NK-92 (cell line): ENCODE data around the gene SLC38A3.
A peak's percentile ranks its signal among the peaks of the same experiment; 100 is the strongest.

Experiments
- DNase-seq: peaks from one replicate; lab custom pipeline; 2025; ENCODE audit not compliant: unreplicated experiment; lab: John Stamatoyannopoulos, UW

Gene SLC38A3

DNA sequence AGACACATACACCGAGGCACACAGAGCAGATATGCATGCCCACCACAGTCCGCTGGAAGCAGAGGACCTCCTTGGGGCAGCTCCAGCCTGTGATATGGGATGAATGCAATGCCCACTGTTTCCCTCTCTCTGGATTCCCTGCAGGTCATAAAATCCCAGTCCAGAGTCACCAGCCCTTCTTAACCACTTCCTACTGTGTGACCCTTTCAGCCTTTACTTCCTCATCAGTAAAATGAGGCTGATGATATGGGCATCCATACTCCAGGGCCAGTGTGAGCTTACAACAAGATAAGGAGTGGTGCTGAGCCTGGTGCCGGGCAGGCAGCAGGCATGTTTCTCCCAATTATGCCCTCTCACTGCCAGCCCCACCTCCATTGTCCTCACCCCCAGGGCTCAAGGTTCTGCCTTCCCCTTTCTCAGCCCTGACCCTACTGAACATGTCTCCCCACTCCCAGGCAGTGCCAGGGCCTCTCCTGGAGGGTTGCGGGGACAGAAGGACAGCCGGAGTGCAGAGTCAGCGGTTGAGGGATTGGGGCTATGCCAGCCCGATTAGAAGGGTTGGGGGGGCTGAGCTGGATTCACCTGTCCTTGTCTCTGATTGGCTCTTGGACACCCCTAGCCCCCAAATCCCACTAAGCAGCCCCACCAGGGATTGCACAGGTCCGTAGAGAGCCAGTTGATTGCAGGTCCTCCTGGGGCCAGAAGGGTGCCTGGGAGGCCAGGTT, 14.0 kb upstream of the SLC38A3 start, which contains the start of gene GNAT1:
Gene GNAT1, plus strand, starts transcription at position 675 of the 725 bp plus-strand sequence. CDS start 116 bp downstream, outside the sequence.
- DNase-seq = no peak

DNA sequence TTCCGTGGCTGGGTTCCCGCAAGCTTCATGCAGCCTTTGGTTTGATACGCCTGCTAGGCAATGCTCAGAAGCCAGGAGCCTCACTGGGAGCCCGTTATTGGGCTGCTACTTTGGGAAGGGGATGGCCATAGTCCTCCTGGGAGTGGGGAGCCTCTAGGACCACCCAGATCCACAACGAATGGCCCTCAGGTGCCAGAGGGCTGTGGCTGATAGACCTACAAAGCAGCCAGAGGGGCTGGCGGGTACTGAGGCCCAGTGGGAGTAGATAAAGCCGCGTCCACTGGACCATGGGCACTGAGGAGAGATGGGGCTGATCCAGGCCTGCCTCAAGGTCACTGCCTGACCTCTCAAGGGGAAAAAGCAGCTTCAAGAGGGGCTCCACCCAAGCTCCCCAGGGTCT, 12.9 kb upstream of the SLC38A3 start:
- no peak for DNase-seq

DNA sequence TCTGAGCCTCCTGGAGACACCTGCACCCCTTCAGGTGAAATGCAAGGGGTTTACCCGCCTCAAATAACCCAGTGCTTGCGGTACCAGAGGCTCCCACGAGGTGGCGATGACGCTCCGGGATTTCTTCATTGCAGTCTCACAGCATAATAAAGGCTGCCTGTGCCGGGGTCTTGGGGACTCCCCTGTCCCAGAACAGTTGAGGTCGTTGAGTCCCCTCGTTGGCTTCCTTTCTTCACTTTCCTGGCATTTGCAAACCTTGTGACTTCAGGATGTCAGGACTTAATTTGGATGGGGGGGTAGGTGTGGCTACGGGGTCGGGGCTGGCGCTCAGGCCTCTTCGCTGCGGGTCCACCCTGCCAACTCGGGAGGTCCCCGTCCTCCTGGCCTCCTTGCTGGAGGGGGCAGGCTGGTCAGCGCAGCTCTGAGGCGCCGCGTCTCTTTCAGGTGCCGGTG, 12.4 kb upstream of the SLC38A3 start:
- DNase-seq = no peak

DNA sequence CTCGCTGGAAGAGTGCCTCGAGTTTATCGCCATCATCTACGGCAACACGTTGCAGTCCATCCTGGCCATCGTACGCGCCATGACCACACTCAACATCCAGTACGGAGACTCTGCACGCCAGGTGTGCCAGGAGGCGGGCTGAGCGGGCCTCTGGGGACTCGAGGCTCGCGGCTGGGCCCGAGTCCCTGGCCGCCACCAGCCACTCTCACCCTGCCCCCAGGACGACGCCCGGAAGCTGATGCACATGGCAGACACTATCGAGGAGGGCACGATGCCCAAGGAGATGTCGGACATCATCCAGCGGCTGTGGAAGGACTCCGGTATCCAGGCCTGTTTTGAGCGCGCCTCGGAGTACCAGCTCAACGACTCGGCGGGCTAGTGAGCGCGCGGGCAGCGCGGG, 11.8 kb upstream of the SLC38A3 start:
- no peak for DNase-seq

DNA sequence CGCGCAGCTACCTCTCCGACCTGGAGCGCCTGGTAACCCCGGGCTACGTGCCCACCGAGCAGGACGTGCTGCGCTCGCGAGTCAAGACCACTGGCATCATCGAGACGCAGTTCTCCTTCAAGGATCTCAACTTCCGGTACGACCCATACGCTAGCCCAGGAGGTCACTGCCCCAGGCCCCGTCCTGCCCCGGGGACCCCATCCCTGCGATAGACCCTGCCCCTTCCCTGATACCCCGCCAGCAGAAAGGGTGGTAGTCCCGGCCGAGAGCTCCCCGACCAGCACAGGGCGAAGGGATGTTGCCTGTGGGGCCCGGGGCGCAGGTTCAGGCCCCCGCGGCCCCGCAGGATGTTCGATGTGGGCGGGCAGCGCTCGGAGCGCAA, 11.3 kb upstream of the SLC38A3 start:
- no peak for DNase-seq

DNA sequence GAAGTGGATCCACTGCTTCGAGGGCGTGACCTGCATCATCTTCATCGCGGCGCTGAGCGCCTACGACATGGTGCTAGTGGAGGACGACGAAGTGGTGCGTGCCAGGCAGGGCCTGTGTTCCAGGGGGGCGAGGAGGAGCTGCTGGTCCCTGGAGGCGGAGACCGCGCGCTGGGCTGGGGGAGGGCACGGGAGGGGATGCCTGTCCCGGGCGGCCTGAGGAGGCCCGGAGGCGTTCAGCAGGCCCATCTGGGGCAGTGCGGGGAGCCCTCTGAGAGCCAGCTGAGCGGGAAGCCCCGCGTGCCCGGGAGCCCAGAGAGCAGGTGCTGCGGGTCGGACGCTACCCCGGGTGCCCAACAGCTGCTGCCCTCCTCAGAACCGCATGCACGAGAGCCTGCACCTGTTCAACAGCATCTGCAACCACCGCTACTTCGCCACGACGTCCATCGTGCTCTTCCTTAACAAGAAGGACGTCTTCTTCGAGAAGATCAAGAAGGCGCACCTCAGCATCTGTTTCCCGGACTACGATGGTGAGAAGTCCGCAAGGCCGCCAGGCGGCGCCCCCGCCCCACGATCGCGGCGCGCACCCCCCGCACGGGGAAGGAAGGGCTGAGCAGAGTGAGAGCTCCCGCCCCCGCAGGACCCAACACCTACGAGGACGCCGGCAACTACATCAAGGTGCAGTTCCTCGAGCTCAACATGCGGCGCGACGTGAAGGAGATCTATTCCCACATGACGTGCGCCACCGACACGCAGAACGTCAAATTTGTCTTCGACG, 10.8 kb upstream of the SLC38A3 start:
- DNase-seq = peak; percentile 21

DNA sequence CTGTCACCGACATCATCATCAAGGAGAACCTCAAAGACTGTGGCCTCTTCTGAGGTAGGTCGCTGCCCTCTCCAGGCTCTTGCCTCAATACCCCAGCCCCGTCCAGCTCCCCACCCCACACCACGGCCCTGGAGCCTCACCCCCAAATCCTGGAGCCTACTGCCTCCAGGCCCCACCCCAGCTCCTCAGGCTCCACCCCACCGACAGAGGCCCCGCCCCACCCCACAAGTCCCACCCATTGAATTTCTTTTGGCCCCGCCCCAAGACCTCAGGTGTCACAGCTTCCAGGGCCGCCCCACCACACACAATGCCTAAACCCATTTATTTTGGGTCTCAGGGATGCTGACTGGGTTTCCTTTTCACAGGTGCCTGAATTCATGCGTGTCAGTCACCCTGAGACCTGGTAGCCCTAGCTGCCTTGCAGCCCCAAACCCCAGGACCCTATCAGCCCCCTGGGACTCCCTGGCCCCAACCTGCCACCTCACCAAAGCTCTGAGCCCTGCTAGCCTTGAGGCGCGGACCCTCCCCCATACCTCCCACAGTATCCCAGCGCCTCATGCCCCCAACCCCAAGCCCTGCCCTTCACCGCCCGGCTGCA, 10.1 kb upstream of the SLC38A3 start:
- DNase-seq = no peak

DNA sequence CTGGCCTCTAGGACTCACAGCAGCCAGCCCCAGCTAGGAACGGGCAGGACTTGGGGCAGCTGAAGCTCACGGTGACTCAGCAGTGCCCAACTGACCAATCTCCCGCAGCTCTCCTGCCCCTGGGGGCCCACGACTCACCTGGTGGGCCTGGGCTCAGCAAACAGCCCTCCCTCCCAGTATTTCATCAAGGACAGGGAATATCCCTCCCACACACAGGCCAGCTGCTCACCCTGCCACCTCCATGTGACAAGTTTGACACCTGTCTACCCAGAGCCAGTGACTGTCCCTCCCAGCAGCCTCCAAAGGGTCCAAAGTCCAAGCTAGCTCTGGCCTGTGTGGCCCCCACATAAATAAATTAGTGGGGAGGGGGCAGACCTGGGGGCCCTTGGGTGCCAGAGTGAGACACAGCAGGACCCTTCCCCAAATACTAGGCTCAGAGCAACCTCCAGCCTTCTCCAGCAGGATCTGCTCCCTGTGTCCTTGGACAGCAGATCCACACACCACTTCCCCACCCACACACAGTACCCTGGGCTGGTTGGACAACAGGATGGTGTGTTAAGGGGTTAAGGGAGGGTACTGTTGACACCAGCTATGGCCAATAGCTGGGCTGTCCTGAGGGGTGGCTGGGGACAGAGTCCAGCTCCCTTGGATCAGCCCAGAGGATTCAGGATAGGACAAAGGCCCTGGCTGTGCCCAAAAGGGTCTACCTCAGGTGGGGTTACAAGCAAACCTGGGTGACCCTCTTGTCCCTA, 9.4 kb upstream of the SLC38A3 start:
- no peak for DNase-seq

DNA sequence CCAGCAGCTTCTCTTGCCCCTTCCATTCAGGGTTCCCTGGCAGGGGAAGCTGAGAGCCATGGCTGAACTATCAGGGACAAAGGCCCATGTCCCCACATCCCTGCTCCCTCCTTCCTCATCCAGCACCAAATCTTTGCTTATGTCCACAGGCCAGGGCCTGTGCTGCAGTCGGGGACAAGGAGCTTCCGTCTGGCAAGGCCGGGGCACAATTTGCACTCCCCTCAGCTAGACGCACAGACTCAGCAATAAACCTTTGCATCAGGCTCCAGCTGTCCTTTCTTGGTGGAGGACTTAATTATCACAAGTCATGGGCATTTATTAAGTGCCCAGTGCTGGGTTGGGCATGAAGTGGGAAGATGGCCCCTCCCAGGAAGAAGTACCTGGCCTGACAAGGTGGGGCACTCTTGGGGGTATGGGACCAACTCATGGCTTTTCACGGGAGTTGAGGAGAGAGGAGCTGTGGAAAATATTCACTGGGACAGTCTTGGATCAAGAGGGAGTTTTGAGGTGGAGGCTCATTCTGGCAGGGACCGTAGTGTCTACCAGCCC, 8.7 kb upstream of the SLC38A3 start:
- no peak for DNase-seq

DNA sequence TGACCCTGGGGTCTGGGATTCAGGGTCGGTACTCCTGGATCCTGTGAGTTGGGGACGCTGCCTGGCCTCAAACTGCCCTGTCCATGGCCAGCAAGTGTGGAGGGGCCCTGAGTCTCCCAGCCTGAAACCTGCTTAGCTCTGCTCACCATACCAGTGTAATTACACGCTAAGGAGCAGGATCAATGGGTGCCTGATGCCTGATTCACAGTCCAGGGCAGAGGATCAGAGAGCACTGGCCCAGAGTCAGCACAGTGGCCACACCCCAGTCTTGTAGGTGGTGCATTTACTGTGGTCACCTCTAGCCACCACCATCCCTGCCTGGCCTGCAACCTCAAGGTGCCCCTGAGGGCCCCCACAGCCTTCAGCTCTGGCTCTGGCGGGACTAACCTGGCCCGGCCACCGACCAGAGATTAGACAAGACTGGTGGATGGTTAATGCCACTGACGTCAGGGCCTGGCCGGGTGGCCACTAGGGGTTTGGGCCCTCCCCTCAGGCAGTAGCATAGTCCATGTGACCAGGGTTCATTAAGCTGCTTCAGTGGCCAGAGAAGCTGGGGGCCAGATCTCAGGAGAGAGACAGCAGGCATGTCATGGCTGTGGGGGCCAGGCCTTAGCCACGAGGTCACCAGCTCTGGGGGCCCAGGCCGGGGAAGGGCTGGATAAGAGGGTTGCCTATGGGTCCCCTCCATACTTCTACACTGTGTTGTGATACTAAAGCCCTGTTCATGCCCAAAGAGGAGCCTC, 3.3 kb upstream of the SLC38A3 start:
- no peak for DNase-seq

DNA sequence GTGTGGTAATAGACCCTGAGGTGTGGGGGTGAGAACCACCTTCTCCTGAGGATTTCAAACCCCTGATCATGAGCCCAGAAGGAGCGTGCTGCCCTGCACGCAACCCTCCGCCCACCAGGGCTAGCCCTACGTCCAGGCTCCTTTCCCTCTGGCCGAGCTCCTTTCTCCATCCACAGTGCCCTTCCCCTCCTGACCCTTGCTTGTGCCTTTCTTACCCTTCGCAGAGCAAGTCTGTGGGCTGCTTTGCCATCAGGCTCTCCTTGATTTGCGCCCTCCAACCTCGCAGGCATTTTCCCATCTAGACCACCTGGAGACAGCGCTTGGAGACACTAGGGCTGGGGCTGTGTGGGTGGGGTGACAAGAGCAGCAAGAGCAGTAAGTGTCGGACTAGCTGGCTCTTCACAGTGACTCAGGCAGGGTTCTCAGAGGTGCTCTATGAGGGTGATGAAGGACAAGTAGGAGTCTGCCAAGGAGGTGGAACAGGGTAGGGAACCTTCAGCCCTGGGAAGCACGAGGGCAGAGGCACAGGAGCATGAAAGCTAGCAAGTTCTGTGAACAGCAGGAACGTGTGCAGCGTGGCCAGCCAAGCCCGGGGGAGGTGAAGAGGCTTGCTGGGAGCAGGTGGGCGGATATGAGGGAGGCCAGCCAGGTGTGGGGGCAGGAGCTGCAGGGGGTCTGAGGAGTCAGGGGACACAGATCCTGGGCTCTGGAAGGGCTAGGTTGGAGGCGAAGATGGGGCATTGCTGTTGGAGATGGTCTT, 2.5 kb upstream of the SLC38A3 start:
- no peak for DNase-seq

DNA sequence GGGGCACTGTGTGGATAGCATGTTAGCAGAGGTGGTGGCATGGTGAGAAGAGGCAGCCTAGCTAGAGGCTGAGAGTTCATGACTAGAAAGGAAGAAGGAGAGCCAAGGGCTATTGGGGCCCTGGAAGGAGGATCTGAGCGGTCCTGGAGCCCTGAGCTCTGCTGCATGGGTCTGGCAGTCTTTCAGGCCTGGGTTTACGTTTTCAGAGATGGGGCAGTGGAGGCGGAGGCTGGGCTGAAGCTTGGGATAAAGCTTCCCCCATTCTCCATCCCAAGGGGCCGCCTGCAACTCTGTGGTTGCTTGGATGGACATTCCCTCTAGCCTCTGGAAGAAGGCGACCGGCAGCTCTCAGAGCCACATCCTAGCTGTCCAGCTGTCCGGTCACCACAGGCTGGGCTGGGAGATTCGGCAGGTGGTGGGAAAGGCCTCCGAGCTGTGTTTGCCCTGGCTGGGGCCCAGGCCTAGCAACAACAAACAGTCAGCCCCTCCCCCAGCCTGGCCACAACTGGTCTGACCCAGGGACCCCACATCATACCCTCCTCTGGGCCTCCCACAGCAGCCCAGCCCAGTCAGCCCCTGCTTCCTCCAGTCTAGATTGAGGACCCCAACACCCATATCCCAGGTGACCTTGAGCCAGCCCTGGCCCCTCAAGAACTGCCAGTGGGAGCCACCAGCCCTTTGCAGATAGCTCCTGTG, 1.8 kb upstream of the SLC38A3 start:
- DNase-seq = no peak

DNA sequence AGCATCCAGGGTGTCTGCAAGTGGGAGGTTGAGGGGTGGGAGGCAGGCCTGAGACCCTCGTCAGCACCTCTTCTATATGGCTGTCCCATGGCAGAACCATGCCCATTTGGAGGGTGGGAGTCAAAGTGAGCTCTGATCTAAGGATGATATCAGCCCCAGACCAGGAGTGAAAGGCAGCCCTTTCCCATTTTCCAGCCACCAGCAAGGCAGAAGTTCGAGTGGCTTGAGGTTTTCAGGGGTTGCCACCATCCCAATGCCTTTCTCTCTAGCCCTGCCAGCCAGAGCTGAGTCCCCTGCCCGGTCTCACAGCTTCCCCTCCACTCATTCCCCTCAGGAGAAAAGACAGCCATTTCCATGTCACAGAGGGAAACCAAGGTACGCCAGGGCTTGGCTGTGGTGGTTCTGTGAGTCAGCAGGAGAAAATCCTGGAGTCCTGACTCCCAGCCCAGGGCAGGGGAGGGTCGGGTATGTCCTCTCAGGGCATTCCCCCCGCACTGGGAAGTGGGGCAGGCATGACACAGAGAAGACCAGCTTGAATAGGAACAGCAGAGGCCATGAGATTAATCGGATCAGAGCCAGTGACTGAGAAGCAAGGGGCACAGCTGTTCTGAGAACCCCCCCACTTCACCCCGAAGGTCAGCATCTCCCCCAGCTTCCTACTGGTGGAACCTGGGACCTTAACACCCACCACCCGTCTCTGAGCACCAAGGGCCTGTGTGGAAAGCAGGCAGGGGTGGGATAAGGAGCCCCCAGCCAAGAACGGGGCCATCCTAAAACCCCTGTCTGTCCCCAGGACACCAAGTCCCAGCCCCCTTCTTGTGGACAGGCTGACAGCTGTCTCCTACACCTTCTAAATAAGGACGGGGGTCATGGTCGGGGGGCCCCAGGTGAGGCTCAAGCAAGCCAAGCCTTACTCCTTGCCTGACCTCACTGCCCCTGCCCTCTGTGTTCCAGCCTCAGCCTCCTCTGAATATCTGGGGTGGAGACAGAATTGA, 965 bp upstream of the SLC38A3 start:
- DNase-seq = no peak

DNA sequence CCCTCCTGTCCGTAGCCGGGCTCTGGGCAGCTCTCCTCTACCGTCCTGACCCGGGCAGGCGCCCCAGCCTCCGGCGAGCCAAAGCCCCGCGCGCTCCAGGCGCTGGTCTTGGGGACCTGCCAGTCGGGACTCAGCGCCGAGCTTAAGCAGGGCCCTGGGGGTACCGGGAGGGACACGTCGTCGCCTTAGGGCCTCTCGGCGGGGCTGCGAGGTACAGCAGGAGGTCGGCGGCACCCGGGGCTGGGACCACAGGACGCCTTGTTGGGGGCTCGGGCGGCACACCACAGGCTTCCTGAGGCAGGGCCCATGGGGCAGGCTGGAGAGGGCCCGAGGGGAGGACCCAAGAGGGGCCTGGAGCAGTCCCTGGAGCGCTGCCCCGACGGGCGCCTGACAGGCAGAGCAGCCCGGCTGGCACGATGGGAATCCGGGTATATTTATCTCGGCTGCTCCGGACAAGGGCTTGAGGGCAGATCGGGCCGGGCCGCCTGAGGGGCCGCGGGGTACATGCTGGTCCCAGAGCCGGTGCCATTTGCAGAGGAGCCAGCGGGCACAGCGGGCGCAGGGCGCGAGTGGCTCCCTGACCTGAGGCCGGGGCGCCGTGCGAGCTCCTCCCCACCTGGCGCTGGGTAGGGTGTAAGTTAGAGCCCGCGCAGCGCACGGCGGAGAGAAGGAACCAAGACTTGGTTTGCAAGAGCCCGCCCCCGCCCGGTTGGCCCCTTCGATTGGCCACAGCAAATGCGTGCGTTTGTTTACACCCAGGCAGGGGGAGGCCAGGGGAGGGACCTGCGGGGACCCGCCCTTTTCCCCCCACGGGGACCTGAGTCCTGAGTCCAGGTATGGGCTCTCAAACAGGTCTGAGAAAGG, 574 bp downstream of the SLC38A3 start:
- no peak for DNase-seq

DNA sequence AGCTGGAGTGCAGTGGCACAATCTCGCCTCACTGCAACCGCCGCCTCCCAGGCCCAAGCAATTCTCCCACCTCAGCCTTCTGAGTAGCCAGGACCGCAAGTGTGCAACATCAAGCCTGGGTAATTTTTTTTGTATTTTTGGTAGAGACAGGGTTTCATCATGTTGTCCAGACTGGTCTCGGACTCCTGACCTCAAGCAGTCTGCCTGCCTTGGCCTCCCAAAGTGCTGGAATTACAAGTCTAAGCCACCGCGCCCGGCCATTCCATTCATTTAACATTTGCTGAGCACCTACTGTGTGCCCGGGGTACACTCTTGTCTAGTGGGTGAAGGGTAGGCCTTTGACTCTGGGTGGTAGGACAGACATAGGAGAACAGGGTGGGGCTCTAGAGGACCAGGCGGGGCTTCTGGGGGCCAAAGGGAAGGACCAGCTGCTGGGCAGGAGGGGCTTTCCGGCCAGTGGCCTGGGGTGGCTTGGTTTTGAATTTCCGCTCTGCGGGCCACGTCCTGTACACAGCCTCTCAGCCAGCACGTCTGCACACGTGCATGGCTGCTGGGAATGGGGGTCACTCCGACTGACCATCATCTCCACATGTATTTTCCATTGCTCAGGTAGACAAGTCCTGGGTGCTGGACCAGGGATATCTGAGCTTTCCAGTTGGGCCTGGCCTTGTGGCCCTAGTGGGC, 2.4 kb downstream of the SLC38A3 start:
- DNase-seq = no peak

DNA sequence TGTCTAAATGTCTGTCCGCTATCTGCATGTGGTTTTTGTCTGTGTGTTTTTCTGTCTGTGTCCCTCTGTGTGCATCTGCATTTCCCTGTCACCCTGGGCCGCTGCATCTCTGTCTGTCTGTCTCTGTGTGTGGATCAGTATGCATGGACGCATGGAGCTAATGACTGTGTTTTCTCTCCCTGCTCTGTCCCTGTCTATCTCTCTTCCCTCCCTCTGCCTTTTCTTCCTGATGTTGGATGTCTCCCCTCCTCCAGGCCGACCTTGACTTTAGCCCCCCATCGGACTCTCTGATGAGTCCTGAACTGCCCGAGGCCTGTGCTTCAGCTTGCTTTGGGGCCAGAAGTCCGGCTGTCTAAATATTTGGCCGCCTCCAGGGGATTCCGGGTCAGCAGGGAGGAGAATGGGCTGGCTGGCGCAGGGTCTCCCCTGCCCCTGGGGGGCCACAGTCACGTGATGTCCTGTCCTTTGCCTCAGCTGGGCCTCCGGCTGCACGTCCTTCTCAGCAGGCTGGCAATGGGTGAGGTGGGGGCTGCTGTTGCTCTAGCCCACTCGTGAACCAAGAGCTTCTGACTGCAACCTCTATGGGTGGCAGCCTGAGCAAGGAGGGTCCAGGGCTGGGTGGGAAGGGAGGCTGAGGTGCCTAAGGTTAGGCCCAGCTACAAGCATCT, 3.7 kb downstream of the SLC38A3 start:
- no peak for DNase-seq
